Measurements from ENCODE around the gene CCDC192.
"Not testable (repeated sequence)": the region's sequence is repeated elsewhere in the genome, so short reads cannot be mapped to it uniquely, and the experiment has no call there.

The CCDC192 gene

GRCh38 chr5:127700237-127700766 is 2.9 kb upstream of the CCDC192 start:
- DNase-seq: peak; percentile 40

DNA sequence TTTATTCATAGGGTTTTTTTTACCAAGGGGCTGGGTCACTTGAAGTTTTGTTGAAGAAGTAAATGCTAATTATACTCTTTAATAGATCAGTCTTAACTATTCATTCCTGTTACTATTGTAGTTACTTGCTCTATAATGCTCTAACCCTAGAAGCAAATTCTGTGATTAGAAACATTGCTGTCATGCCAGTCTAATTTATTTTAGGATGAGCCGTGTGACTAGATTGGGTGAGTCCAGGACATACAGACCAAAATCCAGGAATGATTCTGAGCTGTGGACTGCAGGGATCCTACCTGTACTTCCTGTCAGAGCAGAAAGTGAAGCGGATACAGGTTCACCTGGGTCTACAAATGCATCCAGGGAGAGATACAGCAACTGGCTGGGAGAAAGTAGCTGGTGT is 757 bp upstream of the CCDC192 start:
- DNase-seq: no peak

DNA sequence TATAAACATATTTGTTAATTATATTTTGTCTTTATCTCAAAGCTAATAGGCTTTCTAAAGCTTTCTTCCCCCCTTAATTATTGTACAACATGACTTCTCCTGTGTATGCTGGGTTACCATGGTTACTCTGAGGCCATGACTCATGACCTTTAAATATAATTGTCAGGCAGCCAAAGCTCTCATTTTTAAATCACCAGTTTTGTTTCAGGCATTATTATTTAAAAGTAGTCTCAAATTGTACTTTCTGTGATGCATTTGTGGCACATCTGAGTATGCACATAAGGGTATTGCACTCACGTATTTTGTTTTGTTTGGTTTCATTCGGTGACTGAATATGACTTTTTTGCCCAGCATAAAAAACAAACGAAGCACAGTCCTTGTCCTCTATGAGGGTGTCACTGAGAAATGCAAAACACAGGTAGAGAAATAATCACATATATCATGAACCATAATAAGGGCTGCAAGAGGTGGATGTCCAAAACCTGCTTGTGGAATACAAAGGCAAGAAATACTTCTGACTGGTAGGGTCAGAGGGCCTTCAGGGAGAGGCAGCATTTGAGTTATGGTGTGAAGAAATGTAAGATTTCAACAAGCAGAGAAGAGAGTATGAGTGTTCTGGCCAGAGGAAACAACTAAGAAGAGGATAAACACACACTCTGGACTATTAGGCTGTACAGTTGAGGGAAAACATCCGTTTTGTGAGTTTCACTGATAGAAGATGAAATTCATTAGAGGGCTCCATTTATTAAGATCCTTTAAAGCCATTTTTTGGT is 2.1 kb downstream of the CCDC192 start:
- DNase-seq: peak; percentile 38

DNA sequence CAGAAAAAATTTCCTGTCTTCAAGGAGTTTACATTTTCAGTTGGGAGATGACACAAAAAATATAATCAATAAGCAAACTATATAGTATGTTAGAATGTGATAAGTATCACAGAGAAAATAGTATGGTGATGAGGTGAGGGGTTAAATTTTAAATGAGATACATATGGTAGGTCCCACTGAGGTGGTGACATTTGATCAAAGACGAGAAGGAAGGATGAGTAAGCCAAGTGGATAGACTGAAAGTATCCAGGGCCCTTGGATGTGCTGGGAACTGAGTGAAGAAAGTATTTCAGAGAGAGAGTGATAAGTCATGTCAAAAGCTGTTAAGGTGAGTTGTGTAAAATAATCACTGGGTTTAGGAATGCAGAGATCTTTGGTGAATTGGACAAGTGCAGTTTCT is 3.5 kb downstream of the CCDC192 start:
- no peak for DNase-seq

DNA sequence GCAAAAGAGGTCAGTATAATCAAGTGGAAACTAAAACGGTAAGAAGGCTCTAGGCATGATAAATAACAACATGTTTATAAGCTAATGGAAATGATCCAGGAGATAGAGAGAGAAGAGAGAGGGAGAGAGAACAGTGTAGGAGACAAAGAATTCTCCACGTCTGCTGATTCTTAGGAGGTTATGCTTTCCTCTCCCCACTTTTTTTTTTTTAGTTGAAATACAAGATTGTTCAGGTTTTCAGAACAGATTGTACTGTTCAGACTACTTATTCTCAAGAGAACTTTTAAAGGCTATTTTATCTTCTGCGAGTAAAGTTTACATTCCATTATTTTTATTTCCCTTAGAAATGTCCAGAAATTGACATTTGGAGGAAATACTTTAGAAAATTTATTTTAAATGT is 4.0 kb downstream of the CCDC192 start:
- DNase-seq: no peak

DNA sequence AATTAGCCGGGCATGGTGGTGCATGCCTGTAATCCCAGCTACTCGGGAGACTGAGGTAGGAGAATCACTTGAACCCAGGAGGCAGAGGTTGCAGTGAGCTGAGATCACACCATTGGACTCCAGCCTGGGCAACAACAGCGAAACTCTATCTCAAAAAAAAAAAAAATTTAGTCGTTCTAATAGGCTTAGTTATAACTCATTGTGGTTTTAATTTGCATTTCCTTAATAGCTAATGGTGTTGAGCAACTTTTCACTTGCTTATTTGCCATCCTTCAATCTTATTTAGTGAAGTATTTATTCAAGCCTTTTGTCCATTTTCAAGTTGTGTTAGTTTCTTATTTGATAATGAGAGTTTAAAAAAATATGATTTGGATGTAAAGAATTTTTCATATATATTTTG is 9.9 kb downstream of the CCDC192 start:
- DNase-seq: not testable (repeated sequence)

DNA sequence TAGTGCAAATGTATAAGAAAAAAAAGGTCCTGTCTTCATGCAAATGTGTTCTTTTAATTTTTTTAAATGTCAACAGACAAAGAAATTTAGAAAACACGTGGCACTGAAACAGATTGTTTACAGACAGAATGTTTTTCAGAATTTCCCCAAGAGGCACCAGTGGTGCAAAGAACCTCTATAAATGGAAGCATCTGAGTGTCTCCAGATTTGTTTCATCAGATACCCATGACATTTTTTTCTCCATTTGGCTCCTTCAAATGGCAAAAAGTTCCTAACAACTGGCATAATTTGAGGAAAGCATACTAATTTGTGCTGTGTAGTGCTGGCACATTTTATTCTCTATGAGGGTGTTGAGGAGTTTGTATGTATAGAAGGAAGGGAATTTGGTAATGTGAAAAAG is 15.0 kb downstream of the CCDC192 start:
- no peak for DNase-seq

DNA sequence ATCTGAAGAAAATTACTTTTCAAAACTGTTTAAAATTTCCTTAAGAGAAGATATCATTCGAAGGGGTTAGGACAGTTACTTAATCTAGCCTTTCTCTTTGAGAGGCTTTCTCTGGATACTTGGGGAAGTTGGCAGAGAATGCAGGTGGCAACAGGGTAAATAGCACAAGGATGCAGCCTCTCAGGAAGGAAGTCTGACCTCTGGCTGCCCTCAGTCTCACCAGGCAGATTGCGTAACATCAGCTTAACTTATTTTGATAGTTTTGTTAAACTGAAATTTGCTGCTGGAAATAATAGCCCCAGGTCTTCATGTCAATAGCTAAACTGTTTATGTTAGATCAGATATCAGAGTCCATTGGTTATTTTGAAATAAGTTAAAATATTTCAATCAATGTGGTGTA is 20.4 kb downstream of the CCDC192 start:
- DNase-seq: no peak

DNA sequence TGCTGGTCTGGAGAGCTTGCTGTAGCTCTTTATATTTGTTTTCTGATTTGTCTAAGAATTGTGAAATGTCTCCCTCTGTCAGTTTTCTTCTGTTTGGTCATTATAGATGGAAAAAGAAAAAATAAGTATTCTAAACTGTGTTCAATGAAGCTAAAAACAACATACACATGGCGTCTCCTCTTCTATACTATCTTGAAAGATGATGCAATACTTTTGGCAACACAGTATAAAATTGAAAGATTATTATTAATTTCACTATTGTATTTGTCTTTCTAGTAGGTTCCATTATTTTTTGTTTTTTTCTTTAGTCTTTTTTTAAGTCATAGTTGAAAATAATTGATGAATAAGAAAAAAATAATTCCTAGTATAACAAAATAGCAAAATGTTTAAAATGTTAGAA is 22.5 kb downstream of the CCDC192 start:
- no peak for DNase-seq

- no peak for DNase-seq
Measured at GRCh38 chr5:127732963-127733362, 29.8 kb downstream of the CCDC192 start.

DNA sequence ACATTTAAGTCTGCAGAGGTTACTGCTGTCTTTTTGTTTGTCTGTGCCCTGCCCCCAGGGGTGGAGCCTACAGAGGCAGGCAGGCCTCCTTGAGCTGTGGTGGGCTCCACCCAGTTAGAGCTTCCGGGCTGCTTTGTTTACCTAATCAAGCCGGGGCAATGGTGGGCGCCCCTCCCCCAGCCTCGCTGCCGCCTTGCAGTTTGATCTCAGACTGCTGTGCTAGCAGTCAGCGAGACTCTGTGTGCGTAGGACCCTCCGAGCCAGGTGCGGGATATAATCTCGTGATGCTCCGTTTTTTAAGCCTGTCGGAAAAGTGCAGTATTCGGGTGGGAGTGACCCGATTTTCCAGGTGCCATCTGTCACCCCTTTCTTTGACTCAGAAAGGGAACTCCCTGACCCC is 36.2 kb downstream of the CCDC192 start:
- peak; percentile 31 for DNase-seq

DNA sequence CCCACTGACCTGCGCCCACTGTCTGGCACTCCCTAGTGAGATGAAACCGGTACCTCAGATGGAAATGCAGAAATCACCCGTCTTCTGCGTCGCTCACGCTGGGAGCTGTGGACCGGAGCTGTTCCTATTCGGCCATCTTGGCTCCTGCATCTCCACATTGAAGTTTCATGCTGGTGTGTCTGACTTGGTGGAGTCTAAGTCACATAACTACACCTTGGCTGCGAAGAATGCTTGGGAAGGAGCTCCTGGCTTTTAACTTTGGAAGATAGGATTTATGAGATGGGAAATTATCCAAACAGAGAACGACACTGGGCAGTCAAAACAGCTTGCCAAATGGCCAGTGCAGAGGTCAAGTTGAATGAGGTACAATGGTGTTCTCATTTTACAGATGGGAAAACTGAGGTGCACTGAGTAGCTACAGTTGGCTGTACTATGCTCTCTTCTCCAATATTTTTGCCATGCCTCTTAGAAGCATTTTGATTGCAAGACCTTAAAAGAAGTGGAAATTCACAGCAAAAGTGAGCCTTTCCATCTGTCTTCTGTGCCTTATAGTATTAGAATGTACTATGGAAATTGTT is 36.7 kb downstream of the CCDC192 start:
- DNase-seq: peak; percentile 15

DNA sequence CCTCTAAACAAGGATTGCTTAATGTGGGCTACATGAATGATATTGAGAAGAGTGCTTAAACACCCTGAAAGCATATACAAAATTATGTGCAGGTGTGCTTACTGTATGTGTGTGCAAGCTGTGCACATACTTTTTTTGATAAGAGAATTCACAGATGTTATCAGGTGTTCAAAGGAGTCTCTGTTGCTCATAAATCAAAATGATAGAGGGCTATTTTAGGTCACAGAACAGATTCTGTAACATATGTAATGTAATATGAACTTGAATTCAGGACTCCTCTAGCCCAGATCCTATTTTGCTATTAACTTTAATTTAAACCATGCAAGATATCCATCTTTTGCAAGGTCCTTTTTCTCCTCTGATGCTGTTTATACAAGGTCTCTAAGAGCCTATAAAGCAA is 38.2 kb downstream of the CCDC192 start:
- DNase-seq: no peak

DNA sequence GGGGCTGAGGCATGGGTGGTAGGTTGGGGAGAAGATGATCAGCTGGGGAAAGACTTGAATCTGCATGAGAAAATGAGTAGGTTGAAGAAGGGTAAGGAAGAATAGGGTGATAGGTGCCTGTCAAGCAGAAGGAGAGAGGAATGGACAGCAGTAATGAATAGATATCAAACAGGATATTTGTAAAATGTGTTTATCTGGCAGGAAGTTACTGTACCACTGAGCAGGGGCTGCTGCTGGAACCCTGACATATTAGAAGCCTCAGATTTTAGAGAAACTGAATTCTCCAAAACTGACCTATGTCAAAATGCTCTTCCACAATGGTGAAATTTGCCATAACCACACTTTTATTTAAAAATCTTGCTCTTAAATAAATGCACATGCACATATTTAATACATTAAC is 41.0 kb downstream of the CCDC192 start:
- DNase-seq: no peak

- peak; percentile 56 for DNase-seq
Measured at GRCh38 chr5:127746756-127747155, 43.6 kb downstream of the CCDC192 start.

DNA sequence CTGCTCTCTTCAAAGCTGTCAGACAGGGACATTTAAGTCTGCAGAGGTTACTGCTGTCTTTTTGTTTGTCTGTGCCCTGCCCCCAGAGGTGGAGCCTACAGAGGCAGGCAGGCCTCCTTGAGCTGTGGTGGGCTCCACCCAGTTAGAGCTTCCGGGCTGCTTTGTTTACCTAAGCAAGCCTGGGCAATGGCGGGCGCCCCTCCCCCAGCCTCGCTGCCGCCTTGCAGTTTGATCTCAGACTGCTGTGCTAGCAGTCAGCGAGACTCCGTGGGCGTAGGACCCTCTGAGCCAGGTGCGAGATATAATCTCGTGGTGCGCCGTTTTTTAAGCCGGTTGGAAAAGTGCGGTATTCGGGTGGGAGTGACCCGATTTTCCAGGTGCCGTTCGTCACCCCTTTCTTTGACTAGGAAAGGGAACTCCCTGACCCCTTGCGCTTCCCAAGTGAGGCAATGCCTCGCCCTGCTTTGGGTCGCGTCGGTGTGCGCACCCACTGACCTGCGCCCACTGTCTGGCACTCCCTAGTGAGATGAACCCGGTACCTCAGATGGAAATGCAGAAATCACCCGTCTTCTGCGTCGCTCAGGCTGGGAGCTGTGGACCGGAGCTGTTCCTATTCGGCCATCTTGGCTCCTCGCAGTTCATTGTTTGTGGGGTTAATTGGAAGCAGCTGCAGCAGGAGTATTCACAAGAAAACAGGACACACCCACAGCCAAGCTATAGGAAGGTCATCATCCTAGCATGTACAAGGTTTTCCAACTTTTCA is 49.5 kb downstream of the CCDC192 start:
- DNase-seq: not testable (repeated sequence)

DNA sequence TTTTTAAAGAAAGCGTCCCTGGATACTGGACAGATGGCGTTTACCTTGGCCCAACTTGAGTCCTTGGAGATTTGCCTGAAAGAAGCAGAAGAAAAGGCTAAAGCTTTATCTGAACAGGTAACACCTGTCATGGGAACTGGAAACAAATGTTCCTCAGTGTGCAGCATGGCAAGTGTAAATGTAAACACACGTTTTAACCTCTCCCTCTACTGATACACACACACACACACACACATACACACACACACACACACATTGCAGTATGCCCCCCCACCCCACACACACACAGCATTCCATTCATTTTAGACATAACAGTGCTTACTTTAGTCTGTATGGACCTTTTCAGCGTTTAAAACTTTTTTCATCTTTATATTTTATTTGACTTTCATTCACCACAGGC is 51.1 kb downstream of the CCDC192 start:
- DNase-seq: peak; percentile 86

DNA sequence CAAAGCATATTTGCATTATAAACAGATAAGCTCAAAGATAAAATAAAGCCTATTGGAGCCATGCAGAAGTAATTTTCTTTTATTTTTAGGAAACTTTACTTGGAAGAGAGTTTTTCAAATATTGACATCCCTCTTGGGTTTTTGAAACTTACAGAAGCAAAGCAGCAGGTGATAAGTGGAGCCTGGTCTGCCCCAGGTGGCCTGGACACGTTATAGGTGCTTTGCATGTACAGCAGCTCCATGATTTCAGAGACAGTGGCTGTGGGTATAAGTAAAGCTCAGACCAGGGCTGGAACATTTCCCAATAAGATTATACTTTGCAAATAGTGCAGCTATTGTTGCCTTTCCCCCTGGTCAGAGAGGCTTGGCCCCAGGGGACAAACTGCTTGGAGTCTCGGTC is 51.5 kb downstream of the CCDC192 start:
- peak; percentile 80 for DNase-seq

- DNase-seq: peak; percentile 71
Measured at GRCh38 chr5:127757576-127757975, 54.4 kb downstream of the CCDC192 start.

DNA sequence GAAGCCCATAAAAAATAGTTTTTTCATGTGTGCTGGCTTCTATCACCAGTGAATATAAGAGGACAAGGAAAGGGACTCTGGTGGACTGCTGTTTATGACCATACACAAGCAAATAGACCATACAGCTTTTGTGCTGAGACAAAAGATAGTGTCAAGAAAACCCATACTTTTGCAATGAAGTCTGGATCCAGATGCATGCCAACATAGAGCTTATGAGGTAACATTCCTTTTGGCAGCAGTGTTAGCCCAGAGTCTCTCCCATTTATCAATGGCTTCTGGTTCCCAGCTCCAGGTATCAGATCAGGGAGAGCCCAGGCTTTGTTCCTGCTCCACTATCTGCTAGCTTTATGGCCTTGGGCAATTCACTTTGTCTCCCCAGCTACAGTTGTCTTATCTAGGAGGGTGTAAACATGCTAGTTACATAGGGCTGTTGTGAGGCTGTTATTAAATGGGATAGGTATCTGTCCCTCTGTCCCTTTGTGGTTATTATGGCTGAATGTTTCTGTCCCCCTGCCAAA is 55.6 kb downstream of the CCDC192 start:
- peak; percentile 28 for DNase-seq

- DNase-seq: no peak
Measured at GRCh38 chr5:127761869-127762268, 58.7 kb downstream of the CCDC192 start.

- DNase-seq: no peak
Measured at GRCh38 chr5:127762412-127762811, 59.2 kb downstream of the CCDC192 start.

GRCh38 chr5:127766676-127767335 is 63.6 kb downstream of the CCDC192 start:
- DNase-seq: no peak

Measured in NCI-H69 (cell line).